HG03135 (cell line): ENCODE measurements around the gene CNN1.

Source experiments
- ATAC-seq: cut with Tn5 transposase; IDR thresholded peaks from one replicate; pipeline ENCODE4 v1.9.1; 2021; ENCODE audit warnings: mild to moderate bottlenecking, moderate library complexity; ENCODE audit not compliant: unreplicated experiment

Gene CNN1

DNA sequence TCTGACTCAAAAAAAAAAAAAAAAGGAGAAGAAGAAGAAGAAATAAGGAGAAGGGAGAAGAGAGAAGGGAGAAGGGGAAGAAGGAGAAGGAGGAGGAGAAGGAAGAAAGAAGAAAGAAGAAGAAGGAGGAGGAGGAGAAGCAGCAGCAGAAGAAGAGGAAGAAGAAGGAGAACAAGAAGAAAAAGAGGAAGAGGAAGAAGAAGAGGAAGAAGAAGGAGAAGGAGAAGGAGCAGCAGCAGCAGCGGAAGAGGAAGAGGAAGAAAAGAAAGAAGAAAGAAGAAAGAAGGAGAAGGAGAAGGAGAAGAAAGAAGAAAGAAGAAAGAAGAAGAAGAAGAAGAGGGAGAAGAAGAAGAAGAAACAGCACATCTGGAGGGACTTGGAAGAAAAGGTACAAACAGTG is 4.1 kb upstream of the CNN1 start:
- no peak for ATAC-seq

DNA sequence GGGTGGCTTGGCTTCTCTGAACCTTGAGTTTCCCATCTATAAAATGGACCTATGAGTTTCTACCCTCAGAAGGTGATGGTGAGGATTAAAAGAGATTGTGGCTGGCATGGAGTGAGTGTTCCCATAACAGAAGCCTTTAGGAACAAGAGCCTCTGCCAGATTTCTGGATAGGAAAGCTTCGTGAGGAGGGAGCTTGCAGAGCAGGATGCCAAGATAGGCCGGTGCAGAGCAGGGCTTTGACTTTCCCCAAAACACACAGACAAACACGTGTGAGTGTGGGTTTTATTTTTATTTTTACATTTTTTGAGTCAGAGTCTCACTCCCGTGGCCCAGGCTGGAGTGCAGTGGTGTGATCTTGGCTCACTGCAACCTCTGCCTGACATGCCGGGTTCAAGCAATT is 3.7 kb upstream of the CNN1 start:
- ATAC-seq = no peak

DNA sequence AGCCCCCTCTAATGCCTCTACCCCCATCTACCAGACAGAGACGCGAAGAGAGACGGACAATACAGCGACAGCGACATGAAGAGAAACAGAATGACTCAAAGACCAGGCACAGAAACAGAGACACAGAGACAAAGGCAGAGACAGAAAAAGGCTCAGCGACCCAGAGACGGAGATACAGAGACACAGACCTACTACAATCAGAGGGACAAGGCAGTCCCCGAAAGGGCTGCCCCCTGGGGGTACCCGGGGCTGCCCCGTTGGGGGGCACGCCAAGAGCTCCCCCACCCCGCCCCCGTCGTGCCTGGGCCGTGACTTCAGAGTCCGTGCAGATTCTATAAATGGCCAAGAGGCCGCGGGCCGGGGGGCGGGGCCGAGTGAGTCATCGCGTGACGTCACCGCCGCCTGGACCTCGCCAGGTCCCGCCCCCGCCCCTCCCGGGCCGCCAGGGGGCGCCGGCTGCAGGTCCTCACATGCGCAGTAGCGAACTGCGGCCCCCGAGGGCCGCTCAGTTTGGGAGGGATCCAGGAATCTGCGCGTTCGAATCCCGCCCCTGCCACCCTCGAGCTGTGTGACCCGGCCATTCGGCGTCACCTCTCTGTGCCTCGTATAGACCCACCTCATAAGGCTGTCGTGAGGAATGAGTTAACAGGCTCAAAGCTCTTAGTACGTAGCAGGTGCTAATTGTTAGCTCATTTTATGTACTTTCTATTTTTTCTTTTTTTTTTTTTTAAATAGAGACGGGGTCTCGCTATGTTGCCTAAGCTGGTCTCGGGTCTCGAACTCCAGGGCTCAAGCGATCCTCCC is 2.7 kb upstream of the CNN1 start:
- ATAC-seq = no peak

DNA sequence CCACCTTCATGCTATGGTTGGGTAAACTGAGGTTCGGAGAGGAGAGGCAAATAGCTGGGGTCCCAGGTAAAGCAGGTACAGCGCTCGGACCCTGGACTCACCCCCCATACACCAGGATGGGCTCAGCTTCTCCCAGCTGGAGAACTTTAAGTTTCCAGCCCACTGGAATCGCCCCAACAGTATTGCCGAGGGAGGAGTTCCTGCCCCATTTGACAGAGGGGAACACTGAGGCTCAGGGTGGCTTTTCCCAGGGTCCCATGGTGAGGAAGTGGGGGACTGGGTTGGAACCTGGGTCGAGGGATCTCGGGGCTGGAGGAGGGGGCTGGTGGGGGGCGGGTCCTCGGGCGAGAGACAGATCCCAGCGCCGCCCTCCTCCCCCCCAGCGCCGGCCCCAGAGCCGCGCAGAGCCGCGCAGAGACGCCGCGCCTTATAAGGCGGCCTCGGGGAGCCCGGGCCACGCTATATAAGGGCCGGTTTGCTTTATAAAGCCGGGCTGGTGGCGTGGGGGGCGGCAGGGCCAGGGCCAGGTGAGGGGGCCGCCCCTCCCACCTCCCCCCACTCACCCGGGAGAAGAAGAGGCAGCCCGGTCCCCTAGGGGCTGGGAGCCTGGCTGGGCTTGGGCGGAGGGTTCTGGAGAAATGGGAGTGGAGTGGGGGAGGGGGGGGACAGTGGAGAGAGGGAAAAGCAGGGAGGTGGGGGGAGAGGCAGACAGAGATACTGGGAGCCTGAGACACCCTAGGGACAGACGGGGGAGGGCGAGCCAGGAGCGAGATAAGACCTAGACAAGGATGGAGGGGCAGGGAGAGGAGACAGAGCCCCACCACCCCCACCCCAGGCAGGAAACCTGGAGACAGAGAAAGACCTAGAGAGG is 1.1 kb downstream of the CNN1 start:
- no peak for ATAC-seq

DNA sequence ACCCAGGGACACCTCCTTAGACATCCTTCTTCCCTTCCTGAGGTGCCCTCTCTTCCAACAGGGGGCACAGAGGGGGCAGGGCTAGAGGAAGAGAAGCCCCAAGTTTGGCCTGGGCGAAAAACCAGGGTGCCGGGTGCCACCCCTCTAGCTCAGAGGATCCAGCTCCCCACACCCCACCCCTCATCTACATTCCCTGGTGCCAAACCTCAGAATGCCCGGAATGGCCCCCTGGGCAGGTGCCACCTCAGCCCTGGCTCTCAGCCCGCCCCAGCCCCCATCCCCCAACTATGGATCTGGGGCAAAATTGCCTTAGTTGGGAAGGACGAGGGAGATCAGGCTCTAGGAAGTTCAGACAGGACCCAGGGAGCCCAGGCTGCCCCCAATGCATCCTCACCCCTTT is 2.0 kb downstream of the CNN1 start:
- ATAC-seq = no peak

DNA sequence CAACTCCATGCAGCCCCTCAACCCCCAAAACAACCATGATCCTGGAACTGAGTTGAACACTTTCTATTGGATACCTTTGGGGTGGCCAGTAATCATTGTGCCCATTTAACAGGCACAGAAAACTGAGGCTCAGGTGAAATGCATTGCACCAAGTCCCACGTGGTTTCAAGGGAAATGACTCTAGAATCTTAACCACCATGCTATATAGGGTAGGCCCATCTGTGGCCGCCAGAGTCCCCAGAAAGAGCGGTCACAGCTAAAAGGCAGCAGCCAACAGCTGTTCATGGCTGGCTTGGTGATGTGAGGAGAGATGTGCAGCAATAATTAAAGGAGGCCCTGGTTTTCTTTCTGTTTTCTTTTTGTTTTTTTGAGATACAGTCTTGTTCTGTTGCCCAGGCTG is 2.6 kb downstream of the CNN1 start:
- ATAC-seq = no peak

DNA sequence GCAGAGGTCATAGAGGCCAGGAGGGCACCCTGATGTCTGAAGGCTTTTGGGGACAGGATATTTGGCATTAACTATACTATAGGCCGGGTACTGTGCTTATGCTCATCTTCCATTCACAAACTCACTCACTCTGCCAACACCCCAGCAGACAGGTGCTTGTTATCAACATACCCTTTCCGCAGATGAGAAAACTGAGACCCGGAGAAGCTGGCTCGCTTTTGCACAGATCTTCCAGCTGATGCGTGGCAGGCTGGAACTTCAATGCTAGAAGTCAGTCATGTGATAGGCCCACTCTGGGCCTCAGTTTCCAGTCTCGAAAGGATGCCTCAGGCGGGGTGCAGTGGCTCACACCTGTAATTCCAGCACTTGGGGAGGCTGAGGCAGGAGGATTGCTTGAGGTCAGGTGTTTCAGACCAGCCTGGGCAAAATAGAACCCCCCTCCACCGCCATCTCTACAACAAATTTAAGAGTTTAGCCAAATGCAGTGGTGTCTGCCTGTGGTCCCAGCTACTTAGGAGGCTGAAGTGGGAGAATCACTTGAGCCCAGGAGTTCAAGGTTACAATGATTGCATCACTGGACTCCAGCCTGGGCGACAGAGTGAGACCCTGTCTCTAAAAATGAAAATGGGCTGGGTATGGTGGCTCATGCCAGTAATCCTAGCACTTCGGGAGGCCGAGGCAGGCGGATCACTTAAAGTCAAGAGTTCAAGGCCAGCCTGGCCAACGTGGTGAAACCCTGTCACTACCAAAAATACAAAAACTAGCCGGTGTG is 9.5 kb downstream of the CNN1 start:
- ATAC-seq = no peak

DNA sequence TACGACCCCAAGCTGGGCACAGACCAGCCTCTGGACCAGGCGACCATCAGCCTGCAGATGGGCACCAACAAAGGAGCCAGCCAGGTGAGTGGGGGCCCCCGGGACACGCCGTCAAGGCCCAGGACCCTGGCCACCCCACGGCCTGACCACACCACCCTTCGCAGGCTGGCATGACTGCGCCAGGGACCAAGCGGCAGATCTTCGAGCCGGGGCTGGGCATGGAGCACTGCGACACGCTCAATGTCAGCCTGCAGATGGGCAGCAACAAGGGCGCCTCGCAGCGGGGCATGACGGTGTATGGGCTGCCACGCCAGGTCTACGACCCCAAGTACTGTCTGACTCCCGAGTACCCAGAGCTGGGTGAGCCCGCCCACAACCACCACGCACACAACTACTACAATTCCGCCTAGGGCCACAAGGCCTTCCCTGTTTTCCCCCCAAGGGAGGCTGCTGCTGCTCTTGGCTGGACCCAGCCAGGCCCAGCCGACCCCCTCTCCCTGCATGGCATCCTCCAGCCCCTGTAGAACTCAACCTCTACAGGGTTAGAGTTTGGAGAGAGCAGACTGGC is 10.8 kb downstream of the CNN1 start:
- ATAC-seq = no peak

DNA sequence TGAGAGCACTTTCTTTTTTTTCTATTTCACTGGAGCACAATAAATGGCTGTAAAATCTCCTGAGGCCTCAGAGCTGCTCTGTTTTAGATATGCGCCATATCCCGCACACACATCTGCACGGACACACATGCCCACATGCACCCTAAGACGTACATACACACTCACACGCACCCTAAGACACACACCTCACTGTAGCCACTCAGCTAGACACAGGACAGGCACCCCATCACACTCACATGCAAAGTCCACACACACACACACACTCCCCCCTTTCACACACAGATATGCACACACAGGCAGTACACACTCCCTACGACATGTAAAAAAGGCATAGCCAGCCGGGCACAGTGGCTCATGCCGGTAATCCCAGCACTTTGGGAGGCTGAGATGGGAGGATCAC is 11.6 kb downstream of the CNN1 start:
- ATAC-seq = no peak

DNA sequence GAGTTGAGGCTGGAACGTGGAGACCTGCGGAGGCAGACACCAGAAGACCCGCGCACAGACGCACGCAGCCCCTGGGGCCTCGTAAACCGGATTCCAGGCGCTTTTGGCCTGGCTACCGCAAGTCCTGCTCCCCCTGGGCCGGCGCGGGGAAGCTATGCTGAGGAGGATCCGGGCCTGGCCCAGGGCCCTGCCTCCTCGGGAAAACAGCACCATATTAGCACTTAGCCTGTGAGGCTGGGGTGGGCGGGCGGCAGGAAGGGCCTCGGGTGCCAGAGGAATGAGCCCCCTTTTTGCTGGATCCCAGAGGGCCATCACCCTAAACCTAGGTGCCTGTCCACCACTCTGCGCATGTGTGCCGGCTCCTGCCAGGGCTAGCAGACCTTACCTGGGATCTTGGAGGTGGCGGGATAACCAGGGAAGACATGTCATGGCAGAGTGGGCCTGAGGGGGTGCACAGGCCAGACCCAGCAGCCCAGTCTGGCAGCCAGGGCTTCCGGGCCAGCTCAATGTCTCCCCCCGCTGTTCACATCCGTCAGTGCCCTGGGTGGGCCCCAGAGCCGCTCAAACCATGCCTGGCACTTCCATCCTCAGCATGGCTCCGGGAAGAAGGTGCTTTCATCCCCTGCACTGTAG is 13.1 kb downstream of the CNN1 start:
- no peak for ATAC-seq

DNA sequence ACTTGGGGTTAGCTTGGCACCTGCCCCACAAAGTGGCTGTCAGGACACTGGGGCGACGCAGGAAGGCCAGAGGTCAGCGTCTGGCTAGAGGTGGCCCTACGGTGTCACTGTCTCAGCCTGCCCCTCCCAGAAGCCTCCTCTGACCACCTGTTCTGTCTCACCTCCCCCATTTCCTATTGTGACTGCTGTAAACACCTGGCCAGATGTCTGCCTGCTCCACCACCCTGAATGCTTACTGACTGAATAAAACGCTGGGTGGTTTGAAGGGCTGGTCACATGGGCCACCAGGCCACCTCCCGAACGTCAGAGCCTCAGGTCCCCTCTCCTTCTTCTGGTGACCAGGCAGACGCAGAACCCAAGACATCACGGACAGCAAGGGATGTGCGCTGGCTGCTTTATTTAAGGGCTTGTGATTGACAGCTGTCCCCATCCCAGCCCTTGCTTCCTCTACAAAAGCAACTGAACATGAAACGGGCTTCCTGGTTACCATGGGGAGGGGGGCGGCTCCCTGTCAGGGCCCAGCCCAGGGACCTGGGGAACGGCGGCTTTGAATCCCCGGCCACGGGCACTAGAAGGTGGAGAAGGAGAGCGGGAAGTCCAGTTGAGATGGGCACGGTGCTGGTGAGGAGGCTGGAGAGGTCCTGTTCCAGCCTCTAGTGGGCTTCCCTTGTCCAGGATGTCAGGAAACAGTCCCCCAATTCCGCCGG is 14.2 kb downstream of the CNN1 start:
- ATAC-seq = no peak

DNA sequence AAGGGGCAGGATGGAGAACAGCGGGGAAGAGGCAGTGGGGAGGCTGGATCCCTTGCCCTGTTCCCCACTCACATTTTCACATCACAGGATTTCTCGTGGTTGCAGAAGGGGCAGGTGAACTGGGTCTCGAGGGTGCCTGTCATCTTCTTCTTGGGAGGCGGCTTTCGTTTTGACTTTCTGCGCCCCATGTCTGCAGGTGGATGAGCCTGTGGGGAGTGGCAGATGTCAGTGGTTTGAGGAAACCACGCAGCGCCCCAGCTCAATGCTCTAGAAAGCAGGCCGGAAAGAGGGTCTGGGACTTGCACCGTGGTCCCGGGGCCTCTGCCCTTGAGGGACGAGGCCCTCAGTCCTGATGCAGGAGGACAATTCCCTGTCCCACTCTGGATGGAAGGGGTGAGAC is 15.5 kb downstream of the CNN1 start:
- no peak for ATAC-seq

DNA sequence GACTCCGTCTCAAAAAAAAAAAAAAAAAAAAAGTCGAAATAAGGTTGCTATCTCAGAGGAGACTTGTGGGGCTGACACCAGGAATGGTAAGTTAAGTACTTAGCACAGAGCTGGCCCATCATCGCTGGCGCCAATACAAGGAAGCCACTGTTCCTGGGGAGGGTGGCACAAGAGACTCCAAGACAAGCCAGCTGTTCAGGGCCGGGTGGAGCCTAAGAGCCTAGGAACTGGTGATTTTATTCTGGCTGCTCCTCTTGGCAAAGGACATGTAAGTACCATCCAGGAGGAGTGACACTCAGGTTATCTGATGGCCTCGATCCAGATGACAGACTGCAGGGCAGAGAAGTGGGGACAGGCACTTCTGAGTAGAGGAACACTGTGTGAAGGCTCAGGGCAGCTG is 16.6 kb downstream of the CNN1 start:
- no peak for ATAC-seq

DNA sequence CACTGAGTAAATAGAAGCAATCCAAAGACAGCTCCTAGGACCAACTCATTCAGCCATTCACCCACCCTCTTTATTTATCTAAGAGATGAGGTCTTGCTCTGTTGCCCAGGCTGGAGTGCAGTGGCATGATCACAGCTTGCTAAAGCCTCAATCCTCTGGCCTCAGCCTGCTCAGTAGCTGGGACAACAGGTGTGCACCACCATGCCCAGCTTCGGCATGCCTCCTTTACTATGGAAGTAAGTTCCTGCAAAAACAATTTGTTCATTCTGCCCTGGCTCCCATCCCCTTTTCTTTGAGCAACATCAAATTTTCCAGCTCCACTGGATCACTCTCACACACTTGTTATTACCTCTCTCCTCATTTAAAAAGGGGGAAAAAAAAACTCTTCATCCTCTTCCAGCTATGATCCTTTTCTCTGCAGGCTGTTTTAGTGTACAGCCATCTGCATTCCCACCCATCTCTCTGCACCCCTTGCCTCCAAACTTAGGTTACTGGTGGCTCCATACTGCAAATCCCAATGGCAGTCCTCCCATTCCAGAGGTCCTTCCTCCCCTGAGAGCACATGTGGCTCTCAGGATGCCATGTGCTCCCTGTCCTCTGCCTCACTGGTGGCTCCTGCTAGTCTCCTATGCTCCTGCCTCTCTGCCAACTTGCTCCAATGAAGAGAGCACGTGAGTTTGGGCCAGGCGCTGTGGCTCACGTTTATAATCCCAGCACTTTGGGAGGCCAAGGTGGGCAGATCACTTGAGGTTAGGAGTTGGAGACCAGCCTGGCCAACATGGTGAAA is 18.2 kb downstream of the CNN1 start:
- no peak for ATAC-seq

DNA sequence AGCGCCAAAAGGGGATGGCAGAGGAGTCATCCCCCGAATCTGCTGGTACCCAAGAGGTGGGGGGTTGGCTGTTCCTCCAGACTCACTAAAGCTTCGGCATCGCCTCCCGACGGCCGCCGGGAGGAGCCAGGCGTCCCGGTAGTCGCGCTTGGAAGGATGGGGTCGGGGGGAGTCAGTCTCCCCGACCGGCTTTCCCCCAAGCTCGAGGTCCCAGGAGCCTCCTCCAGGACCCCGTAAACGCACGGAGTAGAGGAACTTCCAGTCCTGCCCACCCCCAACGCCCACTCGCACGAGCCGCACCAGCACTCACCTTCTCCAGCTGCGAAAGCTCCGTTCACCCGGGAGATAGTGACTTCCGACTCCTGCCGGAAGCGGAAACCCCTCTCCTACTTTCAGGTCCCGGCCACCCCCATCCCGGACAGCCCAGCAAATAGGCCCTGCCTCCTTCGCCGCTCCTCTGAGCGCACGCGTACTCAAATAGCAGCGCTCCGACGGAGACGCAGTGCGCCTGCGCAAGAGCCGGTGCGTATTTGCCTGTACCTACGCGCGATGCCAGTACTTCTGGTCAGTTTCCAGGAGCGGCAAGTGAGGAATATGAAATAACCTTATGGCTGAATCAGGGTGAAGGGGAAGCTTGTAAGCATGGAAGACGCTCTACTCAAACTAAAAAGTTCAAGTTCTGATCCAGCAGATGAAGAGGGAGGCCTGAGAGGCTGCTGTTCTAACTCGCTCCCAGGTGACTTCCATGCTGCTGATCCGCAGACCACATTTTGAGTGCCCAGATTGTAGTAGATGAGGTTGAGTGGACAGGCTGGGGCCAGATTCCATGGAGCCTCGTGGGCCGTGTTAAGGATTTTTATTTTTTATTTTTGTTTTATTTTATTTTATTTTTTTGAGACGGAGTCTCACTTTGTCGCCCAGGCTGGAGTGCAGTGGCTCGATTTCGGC is 20.5 kb downstream of the CNN1 start, which contains the start of gene ELOF1:
TSS of gene ELOF1 (minus strand) at position 350 of the 948 bp plus-strand sequence. CDS start 4,883 bp downstream, outside the sequence.
- ATAC-seq = peak; percentile 74

DNA sequence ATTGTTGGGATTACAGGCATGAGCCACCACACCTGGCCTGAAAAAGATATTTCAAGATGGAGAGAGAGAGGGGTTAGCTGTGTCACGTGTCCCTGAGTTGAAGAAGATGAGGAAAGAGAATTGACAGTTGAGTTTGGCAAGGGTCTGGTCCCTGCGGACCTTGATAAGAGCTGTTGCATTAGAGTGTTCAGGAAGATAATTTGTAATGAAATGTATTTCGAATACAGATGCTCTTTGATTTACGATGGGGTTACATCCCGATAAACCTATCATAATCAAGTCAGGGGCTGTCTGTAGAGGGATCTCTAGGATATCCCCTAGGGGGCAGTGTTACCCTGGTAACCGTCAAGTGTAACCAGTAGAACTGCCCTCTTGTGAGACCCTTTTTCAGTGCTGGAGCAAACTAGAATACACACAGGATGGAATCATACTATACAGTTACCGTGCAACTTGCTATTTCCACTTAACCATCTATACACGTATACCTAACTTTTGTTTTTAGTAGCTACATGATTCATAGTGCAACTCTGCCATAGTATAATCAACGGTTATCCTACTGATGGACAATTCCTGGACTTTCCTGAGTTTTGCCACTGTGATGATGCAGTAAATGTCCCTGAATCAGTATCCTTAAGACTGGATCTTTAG is 21.9 kb downstream of the CNN1 start:
- no peak for ATAC-seq

DNA sequence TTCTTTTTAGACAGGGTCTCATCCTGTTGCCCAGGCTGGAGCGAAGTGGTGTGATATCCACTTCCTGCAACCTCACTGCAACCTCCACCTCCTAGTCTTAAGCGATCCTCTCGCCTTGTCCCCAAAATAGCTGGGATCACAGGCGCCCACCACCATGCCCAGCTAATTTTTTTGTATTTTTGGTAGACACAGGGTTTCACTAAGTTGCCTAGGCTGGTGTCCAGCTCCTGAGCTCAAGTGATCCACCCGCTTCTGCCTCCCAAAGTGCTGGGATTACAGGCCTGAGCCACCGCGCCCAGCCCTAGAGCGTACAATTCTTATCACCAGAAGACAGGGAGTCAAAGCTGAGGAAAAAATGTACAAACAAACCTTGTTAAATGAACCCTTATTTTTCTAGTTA is 24.9 kb downstream of the CNN1 start:
- no peak for ATAC-seq
